PC-3 (cell line): ENCODE measurements around the gene SKIC8.

Experiments used
- CTCF ChIP-seq: fragments of 300-600 bp; sonication (generic); conservative IDR thresholded peaks from 2 replicates; pipeline ENCODE4 v1.5.1; 2017; ENCODE audit warnings: antibody characterized with exemption, low read depth, mild to moderate bottlenecking, low read length
- EZH2 ChIP-seq: fragments of 300-600 bp; sonication (generic); IDR thresholded peaks from one replicate; pipeline ENCODE4 v1.6.1; 2017; ENCODE audit warnings: antibody characterized with exemption, mild to moderate bottlenecking, low read length; ENCODE audit not compliant: unreplicated experiment

GRCh38 chr15:78290222-78290621 lies 9.2 kb downstream of the SKIC8 start:
- TF ChIP-seq CTCF (no peak), EZH2 (no peak)
